ENCODE results near the gene SGK1.
"Not testable (repeated sequence)": the region's sequence is repeated elsewhere in the genome, so short reads cannot be mapped to it uniquely, and the experiment has no call there.

The SGK1 gene

DNA sequence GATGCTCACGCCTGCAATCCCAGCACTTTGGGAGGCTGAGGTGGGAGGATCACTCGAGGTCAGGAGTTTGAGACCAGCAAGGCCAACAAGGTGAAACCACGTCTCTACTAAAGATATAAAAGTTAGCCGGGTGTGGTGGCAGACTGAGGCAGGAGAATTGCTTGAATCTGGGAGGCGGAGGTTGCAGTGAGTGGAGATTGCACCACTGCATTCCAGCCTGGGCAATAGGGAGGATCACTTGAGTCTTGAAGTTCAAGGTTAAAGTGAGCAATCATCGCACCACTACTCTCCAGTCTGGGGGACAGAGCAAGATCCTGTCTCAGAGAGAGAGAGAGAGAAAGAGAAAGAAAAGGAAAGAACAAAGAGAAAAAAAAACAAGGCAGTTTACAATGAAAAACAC is 13.5 kb downstream of the SGK1 start:
- not testable (repeated sequence) for DNase-seq (ENCODE audit: low spot score)

DNA sequence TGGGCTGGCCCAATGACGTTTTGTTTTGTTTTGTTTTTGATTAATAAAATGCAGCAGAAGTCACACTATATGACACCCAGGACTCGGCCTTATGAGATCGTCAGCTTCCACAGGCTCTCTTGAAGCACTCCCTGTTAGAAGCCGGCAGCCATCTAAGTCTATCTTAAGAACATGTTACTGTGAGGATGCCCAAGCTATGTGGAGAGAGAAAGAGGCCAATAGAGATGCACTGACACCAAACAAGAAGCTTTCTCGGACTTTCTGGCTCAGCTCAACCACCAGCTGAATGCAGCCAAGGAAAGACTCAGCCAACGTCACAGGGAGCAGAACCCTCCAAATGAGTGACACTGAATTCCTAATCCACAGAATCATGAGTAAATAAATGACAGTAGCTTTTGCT is 14.0 kb downstream of the SGK1 start:
- DNase-seq (ENCODE audit: low spot score): no peak

DNA sequence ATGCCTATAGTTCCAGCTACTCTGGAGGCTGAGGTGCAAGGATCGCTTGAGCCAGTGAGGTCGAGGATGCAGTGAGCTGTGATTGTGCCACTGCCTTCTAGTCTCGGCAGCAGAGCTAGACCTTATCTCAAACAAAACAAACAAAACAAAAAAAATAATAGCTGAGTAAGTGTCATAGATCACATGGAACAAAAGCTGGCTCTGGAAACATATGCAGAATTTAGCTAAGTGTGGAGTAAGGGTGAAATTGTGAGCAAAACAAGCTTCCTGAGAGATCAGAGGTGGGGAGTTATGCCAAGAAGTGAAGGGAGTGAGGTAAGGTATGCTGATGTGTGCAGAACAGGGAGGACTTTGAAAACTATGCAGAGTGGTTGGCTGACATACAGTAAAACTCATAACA is 18.7 kb downstream of the SGK1 start:
- no peak for DNase-seq (ENCODE audit: low spot score)

DNA sequence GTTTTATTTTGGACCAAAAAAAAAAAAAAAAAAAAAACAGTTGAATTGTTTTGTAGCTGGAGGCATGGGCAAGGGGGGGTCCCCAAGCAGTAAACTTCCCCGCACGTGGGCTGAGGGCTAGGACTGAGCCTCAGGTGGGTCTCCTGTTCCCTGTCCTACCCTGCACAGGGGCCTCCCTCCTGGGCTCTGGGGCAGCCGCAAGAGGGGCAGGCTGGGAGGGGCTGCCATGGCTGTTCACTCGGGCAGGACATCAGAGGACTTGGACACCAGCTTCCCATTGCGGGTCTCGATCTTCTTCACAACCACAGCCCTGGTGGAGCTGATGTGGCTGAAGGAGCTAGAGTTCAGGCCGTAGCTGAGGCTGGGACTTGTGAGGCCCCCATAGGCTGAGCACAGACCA is 21.1 kb downstream of the SGK1 start:
- no peak for DNase-seq (ENCODE audit: low spot score)

DNA sequence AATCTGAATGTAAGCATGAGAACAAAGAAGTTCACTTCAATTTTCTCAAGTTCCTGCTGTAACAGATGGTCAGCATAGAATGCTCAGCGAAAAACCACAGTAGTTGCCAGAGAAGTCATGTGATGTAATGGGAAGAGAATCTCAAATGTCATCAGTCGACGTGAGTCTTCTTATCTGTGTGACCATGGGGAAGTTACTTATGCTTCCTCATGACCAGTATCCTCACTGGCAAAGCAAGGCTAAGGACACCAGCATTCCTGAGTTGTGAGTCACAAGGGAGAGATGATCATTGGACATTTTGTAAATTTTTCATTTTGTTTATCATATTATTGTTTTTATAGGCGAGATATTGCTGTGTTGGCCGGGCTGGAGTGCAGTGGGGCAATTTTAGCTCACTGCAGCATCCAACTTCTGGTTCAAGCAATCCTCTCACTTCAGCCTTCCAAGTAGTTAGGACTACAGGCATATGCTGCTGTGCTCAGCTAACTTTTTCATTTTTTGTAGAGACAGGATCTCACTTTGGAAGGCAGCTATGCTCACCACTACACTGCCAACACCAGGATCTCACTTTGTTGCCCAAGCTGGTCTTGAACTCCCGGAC is 21.9 kb downstream of the SGK1 start:
- DNase-seq (ENCODE audit: low spot score): peak; percentile 61

DNA sequence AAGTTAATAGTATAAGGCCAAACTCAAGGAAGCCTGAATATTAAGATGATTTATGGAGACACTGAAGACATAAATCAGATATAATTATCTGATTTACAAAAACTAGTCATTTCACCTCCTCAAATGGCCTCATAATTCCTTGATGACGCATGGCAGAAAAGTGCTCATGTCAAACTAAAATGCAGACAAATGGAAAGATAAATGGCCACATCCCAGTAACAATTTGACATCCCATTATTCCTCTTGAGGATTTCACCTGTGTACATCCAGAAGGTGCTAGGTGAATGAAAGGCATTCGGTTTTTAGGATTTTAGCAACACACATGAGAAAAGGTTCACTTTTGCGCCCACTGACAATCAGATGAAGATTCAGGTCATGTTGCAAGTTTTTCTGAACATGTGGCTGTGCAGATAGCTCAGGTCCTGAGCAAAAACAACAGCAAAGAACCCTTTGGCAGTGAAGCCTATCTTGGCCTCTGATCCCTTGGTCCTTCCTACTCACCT is 24.2 kb downstream of the SGK1 start:
- no peak for DNase-seq (ENCODE audit: low spot score)

DNA sequence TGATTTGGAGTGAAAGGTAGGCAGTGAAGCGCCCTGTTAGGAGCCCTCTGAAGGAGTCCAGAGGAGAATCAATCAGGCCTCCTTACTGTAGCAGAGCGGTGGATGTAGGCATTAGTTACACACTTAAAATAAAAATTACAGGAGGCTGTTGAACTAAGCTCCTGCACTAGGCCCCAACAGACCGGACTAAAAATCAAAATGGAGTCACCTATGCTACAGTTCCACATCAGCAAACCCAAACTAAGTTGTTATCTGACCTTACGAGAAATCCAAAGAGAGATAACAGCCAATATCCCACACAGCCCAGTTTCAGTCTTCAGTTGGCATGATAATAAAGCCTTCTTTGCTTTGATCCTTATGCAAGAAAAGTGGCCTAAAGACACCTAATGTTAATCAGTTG is 26.8 kb downstream of the SGK1 start:
- no peak for DNase-seq (ENCODE audit: low spot score)

DNA sequence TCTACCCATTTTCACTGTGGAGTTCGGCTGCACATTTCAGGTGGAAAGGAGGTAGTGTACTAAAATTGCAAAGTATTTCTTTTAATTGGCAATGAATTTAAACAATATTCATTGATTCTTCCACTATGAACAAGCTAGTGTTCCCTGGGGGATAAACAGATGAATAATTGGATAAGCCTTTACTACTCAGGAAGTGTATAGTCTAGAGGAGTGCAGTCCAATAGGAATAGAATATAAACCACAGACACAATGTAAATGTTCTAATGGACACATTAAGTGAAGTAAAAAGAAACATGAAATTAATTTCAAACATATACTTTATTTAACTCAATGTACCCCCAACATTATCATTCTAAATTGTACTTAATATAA is 28.7 kb downstream of the SGK1 start:
- DNase-seq (ENCODE audit: low spot score): no peak

- peak; percentile 7 for DNase-seq (ENCODE audit: low spot score)
Measured at GRCh38 chr6:134288538-134289203, 29.2 kb downstream of the SGK1 start.

- no peak for DNase-seq (ENCODE audit: low spot score)
Measured at GRCh38 chr6:134287859-134288537, 29.9 kb downstream of the SGK1 start.

DNA sequence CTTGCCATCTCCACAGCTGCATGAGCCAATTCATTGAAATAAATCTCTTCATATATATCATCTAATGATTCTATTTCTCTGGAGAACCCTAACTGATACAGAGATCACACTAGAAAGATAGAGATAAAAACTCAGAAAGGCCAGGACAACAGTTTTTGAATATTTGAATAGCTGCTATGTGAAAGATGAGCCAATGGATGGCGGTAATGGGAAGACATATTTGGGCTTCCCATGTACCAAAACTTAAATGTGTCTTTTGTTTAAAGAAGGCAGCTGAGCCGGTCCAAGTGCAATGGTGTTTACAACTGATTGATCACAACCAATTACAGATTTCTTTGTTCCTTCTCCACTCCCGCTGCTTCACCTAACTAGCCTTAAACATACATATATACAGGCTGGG is 35.1 kb downstream of the SGK1 start:
- no peak for DNase-seq (ENCODE audit: low spot score)

DNA sequence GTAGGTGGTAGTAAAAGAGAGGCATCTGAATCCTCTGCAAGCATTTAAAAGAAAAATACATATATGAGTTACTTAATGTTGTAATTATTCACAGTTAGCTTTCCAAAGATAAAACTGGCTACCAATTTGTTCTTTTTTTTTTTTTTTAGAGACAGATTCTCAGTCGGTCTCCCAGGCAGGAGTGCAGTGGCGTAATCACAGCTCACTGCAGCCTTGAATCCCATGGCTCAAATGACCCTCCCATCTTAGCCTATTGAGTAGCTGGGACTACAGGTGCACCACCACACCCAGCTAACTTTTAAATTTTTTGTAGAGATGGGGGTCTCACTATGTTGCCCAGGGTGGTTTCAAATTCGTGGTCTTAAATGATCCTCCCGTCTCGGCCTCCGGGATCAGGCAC is 36.5 kb downstream of the SGK1 start:
- no peak for DNase-seq (ENCODE audit: low spot score)

GRCh38 chr6:134278000-134278399 is 39.9 kb downstream of the SGK1 start:
- no peak for DNase-seq (ENCODE audit: low spot score)

- not testable (repeated sequence) for DNase-seq (ENCODE audit: low spot score)
Measured at GRCh38 chr6:134276891-134277377, 41.0 kb downstream of the SGK1 start.

GRCh38 chr6:134272374-134272773 is 45.5 kb downstream of the SGK1 start:
- DNase-seq (ENCODE audit: low spot score): no peak

GRCh38 chr6:134267917-134268361 is 50.0 kb downstream of the SGK1 start:
- DNase-seq (ENCODE audit: low spot score): no peak

GRCh38 chr6:134266776-134267175 is 51.1 kb downstream of the SGK1 start:
- no peak for DNase-seq (ENCODE audit: low spot score)

DNA sequence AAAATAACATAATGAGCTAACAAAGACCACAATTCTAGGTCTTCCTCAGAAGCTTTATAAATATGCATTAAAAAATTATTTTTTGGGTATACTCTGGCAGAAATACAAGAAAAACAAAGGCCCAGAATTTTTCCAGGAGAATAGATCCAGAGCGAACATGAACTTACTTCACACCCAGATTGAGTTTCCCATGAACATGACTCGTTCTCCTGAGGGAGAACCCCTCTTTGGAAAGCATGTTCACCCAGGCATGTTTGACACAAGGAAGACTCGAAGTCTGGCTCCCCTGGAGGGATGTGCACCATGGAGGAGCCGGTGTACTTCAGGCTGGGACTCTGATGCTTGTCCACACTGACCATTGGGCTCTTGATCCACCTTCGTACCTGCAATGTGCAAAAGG is 56.1 kb downstream of the SGK1 start:
- no peak for DNase-seq (ENCODE audit: low spot score)

DNA sequence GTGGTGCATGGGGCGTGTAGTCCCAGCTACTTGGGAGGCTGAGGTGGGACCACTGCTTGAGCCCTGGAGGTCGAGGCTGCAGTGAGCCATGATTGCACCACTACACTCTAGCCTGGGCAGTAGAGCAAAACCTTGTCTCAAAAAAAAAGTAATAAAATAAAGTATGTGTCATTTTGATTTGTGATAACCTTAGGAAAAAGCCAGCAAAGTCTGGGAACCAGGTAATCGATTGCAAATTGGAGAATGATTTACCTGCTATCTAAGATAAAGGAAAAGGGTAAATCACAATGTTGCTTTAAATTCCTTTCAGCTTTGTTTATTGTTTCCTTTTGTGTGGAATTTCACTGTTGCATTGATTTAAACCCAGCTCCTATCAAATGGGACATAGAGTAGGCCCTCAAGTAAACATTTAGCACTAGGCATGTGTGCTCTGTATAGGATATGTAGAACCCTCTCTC is 59.0 kb downstream of the SGK1 start:
- no peak for DNase-seq (ENCODE audit: low spot score)

GRCh38 chr6:134257516-134257915 is 60.4 kb downstream of the SGK1 start:
- no peak for DNase-seq (ENCODE audit: low spot score)

DNA sequence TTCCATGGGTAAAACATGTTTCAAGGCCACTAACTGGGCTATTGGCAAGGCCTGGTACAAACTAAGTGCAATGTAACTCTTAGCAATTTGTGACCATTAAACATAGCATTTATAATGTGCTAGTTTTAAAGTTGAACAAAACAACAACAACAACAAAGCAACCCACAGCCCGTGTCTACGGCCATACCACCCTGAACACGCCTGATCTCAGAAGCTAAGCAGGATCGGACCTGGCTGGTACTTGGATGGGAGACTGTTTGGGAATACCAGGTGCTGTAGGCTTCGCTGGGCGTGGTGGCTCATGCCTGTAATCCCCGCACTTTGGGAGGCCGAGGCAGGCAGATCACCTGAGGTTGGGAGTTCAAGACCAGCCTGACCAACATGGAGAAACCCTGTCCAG is 61.0 kb downstream of the SGK1 start:
- no peak for DNase-seq (ENCODE audit: low spot score)

- DNase-seq (ENCODE audit: low spot score): not testable (repeated sequence)
Measured at GRCh38 chr6:134255280-134255679, 62.6 kb downstream of the SGK1 start.

- DNase-seq (ENCODE audit: low spot score): no peak
Measured at GRCh38 chr6:134254118-134254517, 63.8 kb downstream of the SGK1 start.

Measured in RKO (cell line).